Esophagus squamous epithelium (tissue), 4 donors: Measurements from ENCODE around the gene DICER1.

Experiments
- CTCF ChIP-seq, 6 experiments: fragments of 450-650 bp in 4 of 6; fragments of 200-600 bp in 2 of 6; sonication (generic) in 2 of 6; IDR thresholded peaks; one replicate each; pipeline ENCODE4 v1.5.1; 2016 to 2019; ENCODE audit warnings: antibody characterized with exemption in 6 of 6, mild to moderate bottlenecking in 4 of 6, moderate library complexity in 4 of 6
- POLR2A ChIP-seq, 4 donors: fragments of 450-650 bp; IDR thresholded peaks; one replicate each; pipeline ENCODE4 v1.6.1; 2017; ENCODE audit warnings: antibody characterized with exemption in 4 of 4, mild to moderate bottlenecking in 4 of 4, moderate library complexity in 3 of 4

GRCh38 chr14:95183082-95183481 is 25.8 kb upstream of the DICER1 start:
- TF ChIP-seq POLR2A (IDR thresholded peaks at IDR 0.05) (no peak), CTCF (IDR thresholded peaks at IDR 0.05) (no peak)
